IMR-90 (cell line): ENCODE measurements around the gene DLAT. TPM values are rescaled to one million over a fixed set of nuclear protein-coding genes. Genes with fewer than 3 reads are reported as not detected.

ENCODE experiments used
- ATAC-seq: fragments of 200-7000 bp; cut with Tn5 transposase; 2 replicates; pipeline ENCODE4 v1.9.1; 2020; ENCODE audit warnings: low read depth, mild to moderate bottlenecking, moderate library complexity
- BruUV-seq: library from RNA; stranded (reverse); fragments of 400-500 nt; replicated peaks from 2 replicates; lab custom pipeline; 2021; lab: Mats Ljungman, UMichigan
- CTCF ChIA-PET: fragments of 300-600 bp; formaldehyde crosslinking; extraction: SDS; loops from one replicate; lab custom pipeline; 2021; ENCODE audit warnings: antibody characterized with exemption; lab: Yijun Ruan, JAX
- POLR2A ChIA-PET: fragments of 300-600 bp; sonication (Branson Sonifier 250); formaldehyde crosslinking; loops from one replicate; lab custom pipeline; 2022; ENCODE audit warnings: antibody characterized with exemption; ENCODE audit not compliant: unreplicated experiment; lab: Charles Lee
- DNase-seq: peaks from one replicate; pipeline ENCODE4 v3.0.0; 2013
- H2AFZ ChIP-seq: replicated peaks from 2 replicates; pipeline ENCODE3; 2013; ENCODE audit warnings: low read length, mild to moderate bottlenecking; ENCODE audit not compliant: poor library complexity
- H2AK5ac ChIP-seq: 2 replicates; pipeline ENCODE4 v1.6.1; 2013; ENCODE audit warnings: low read depth, low read length, inconsistent platforms
- H2AK9ac ChIP-seq: replicated peaks from 2 replicates; pipeline ENCODE3; 2013; ENCODE audit warnings: mild to moderate bottlenecking, low read depth, low read length, moderate library complexity; ENCODE audit not compliant: poor library complexity
- H2BK120ac ChIP-seq: 2 replicates; pipeline ENCODE4 v1.6.1; 2013; ENCODE audit warnings: low read depth, low read length, inconsistent platforms
- H2BK15ac ChIP-seq: 3 replicates; pipeline ENCODE4 v1.6.1; 2013; ENCODE audit warnings: low read depth, low read length, inconsistent platforms
- H2BK20ac ChIP-seq: 2 replicates; pipeline ENCODE4 v1.6.1; 2013; ENCODE audit warnings: low read depth, mild to moderate bottlenecking, inconsistent platforms, low read length, moderate library complexity
- H2BK5ac ChIP-seq: 2 replicates; pipeline ENCODE4 v1.6.1; 2013; ENCODE audit warnings: mild to moderate bottlenecking, low read depth, low read length, inconsistent platforms; ENCODE audit not compliant: poor library complexity, severe bottlenecking
- H3K14ac ChIP-seq: replicated peaks from 2 replicates; pipeline ENCODE4 v1.6.1; 2013; ENCODE audit warnings: low read depth, low read length, inconsistent platforms
- H3K18ac ChIP-seq: 2 replicates; pipeline ENCODE4 v1.6.1; 2013; ENCODE audit warnings: low read depth, low read length, control low read depth
- H3K23ac ChIP-seq: 2 replicates; pipeline ENCODE4 v1.6.1; 2013; ENCODE audit warnings: low read depth, low read length, inconsistent platforms
- H3K27ac ChIP-seq: 2 replicates; pipeline ENCODE4 v1.5.1; 2013; ENCODE audit warnings: mild to moderate bottlenecking, control low read depth, low read length; ENCODE audit not compliant: insufficient read depth
- H3K27me3 ChIP-seq: 2 replicates; pipeline ENCODE4 v1.6.1; 2013; ENCODE audit warnings: low read length; ENCODE audit not compliant: control insufficient read depth, insufficient read depth
- H3K36me3 ChIP-seq: 2 replicates; pipeline ENCODE4 v1.6.1; 2013; ENCODE audit warnings: low read length, mixed read lengths; ENCODE audit not compliant: control insufficient read depth, insufficient read depth
- H3K4ac ChIP-seq: 2 replicates; pipeline ENCODE4 v1.6.1; 2013; ENCODE audit warnings: low read depth, low read length, inconsistent platforms
- H3K4me1 ChIP-seq: 2 replicates; pipeline ENCODE4 v1.6.1; 2013; ENCODE audit warnings: low read length, mixed read lengths; ENCODE audit not compliant: control insufficient read depth, insufficient read depth
- H3K4me2 ChIP-seq: 2 replicates; pipeline ENCODE4 v1.6.1; 2013; ENCODE audit warnings: low read depth, mild to moderate bottlenecking, control low read depth, low read length, moderate library complexity
- H3K4me3 ChIP-seq: 2 replicates; pipeline ENCODE4 v1.5.1; 2013; ENCODE audit warnings: low read depth, mild to moderate bottlenecking, control low read depth, low read length, moderate library complexity; ENCODE audit not compliant: insufficient read depth
- H3K56ac ChIP-seq: 2 replicates; pipeline ENCODE4 v1.6.1; 2013; ENCODE audit warnings: low read length, inconsistent platforms; ENCODE audit not compliant: insufficient read depth; ENCODE audit errors: extremely low read depth
- H3K79me1 ChIP-seq, 2 experiments: 2 replicates each; pipeline ENCODE4 v1.6.1; 2013; ENCODE audit warnings: low read length in 2 of 2, inconsistent platforms in 1 of 2, low read depth in 1 of 2
- H3K9ac ChIP-seq: 2 replicates; pipeline ENCODE4 v1.6.1; 2013; ENCODE audit warnings: low read depth, low read length, control low read depth
- H3K9me1 ChIP-seq: 2 replicates; pipeline ENCODE4 v1.6.1; 2013; ENCODE audit warnings: low read length, inconsistent platforms; ENCODE audit not compliant: insufficient read depth
- H3K9me3 ChIP-seq: 2 replicates; pipeline ENCODE4 v1.6.1; 2013; ENCODE audit warnings: low read length; ENCODE audit not compliant: control insufficient read depth, insufficient read depth
- H4K20me1 ChIP-seq: 2 replicates; pipeline ENCODE4 v1.6.1; 2013; ENCODE audit warnings: low read length, inconsistent platforms; ENCODE audit not compliant: insufficient read depth
- H4K5ac ChIP-seq: 2 replicates; pipeline ENCODE4 v1.6.1; 2013; ENCODE audit warnings: mild to moderate bottlenecking, low read depth, low read length, control low read depth
- H4K8ac ChIP-seq, 2 experiments: 2 replicates each; pipeline ENCODE4 v1.6.1; 2013; ENCODE audit warnings: low read depth in 2 of 2, low read length in 2 of 2, control low read depth in 1 of 2, inconsistent platforms in 1 of 2
- H4K91ac ChIP-seq: 2 replicates; pipeline ENCODE4 v1.6.1; 2013; ENCODE audit warnings: low read depth, low read length, inconsistent platforms; ENCODE audit not compliant: insufficient read depth
- BHLHE40 ChIP-seq: fragments of 150-350 bp; IDR thresholded peaks from 2 replicates; pipeline ENCODE4 v1.6.1; 2016; ENCODE audit warnings: mild to moderate bottlenecking, low read depth, low read length
- CEBPB ChIP-seq: IDR thresholded peaks from 2 replicates; pipeline ENCODE4 v1.6.1; 2012; ENCODE audit warnings: low read depth, low read length, improper control_type of control experiment
- CHD1 ChIP-seq: IDR thresholded peaks from 2 replicates; pipeline ENCODE4 v1.6.1; 2012; ENCODE audit warnings: low read depth, low read length, improper control_type of control experiment
- FOS ChIP-seq: fragments of 150-350 bp; IDR thresholded peaks from 2 replicates; pipeline ENCODE4 v1.6.1; 2016; ENCODE audit warnings: low read depth, low read length
- MAFK ChIP-seq: IDR thresholded peaks from 2 replicates; pipeline ENCODE4 v1.6.1; 2012; ENCODE audit warnings: low read depth, low read length, improper control_type of control experiment
- MAZ ChIP-seq: IDR thresholded peaks from 2 replicates; pipeline ENCODE4 v1.6.1; 2012; ENCODE audit warnings: low read depth, mild to moderate bottlenecking, low read length, improper control_type of control experiment, moderate library complexity, borderline replicate concordance
- MXI1 ChIP-seq: IDR thresholded peaks from 2 replicates; pipeline ENCODE4 v1.6.1; 2012; ENCODE audit warnings: low read depth, mild to moderate bottlenecking, low read length, moderate library complexity, borderline replicate concordance
- NFE2L2 ChIP-seq: fragments of 150-350 bp; IDR thresholded peaks from 2 replicates; pipeline ENCODE4 v1.6.1; 2016; ENCODE audit warnings: low read depth, mild to moderate bottlenecking, low read length
- POLR2A ChIP-seq: IDR thresholded peaks from 2 replicates; pipeline ENCODE4 v1.6.1; 2012; ENCODE audit warnings: mild to moderate bottlenecking, low read depth, low read length
- RAD21 ChIP-seq: IDR thresholded peaks from 2 replicates; pipeline ENCODE4 v1.6.1; 2012; ENCODE audit warnings: low read length, improper control_type of control experiment
- RCOR1 ChIP-seq: IDR thresholded peaks from 2 replicates; pipeline ENCODE4 v1.6.1; 2012; ENCODE audit warnings: mild to moderate bottlenecking, low read length, improper control_type of control experiment; ENCODE audit not compliant: insufficient replicate concordance
- RFX5 ChIP-seq: IDR thresholded peaks from 2 replicates; pipeline ENCODE4 v1.8.0; 2012; ENCODE audit warnings: low read depth, mild to moderate bottlenecking, low read length, moderate library complexity
- SMC3 ChIP-seq: fragments of 150-350 bp; IDR thresholded peaks from 2 replicates; pipeline ENCODE4 v1.6.1; 2016; ENCODE audit warnings: low read depth, mild to moderate bottlenecking, antibody characterized with exemption, low read length, moderate library complexity
- WGBS, 2 experiments: methylation state at CpG; one replicate each; pipeline versions ENCODE4 v1.1.5 to v1.1.7; 2013; ENCODE audit warnings: missing lambda C conversion rate in 2 of 2; ENCODE audit not compliant: insufficient read length in 1 of 2; ENCODE audit errors: extremely low coverage in 2 of 2; 5-methylcytosine and 5-hydroxymethylcytosine counted together
- dilution Hi-C: fragments of 300-500 bp; cut with HindIII; formaldehyde crosslinking; loops from one replicate; pipeline ENCODE4 v1.14.3; 2018; ENCODE audit warnings: low sequenced_read_pairs; ENCODE audit not compliant: unreplicated experiment
- in situ Hi-C: fragments of 300-500 bp; cut with MboI; formaldehyde crosslinking; loops from 3 replicates; pipeline ENCODE4 v1.14.3; 2019; ENCODE audit warnings: low sequenced_read_pairs, inconsistent platforms, mixed read lengths
- intact Hi-C: fragments of 100-400 bp; cut with micrococcal nuclease; formaldehyde crosslinking; loops from 2 replicates; pipeline ENCODE4 v1.10.0; 2022
- polyA plus RNA-seq, 3 experiments: library from polyadenylated mRNA; depleted of rRNA; stranded (reverse); fragments of >200 nt; gene quantifications; 2 replicates each; pipeline ENCODE4 v1.2.3, GENCODE V29; 2012; ENCODE audit warnings: low replicate concordance in 1 of 3
- total RNA-seq: library from RNA; depleted of rRNA; stranded (reverse); fragments of >200 nt; gene quantifications from 2 replicates; pipeline ENCODE4 v1.2.3, GENCODE V29; 2012
- TF ChIP-seq, protein P1 (sequence below): fragments of 150-350 bp; IDR thresholded peaks from 2 replicates; pipeline ENCODE4 v1.6.1; 2017; ENCODE audit warnings: mild to moderate bottlenecking, antibody characterized with exemption, low read length, low read depth
- TF ChIP-seq, protein P2 (sequence below): fragments of 150-350 bp; IDR thresholded peaks from 2 replicates; pipeline ENCODE4 v1.6.1; 2016; ENCODE audit warnings: low read depth, mild to moderate bottlenecking, low read length, moderate library complexity, borderline replicate concordance
- TF ChIP-seq, protein P3 (sequence below): conservative IDR thresholded peaks from 2 replicates; pipeline ENCODE4 v1.5.1; 2012; ENCODE audit warnings: mild to moderate bottlenecking, low read depth, low read length, improper control_type of control experiment

Gene DLAT
- total and polyA plus RNA-seq, 2 of the 4 experiments (the other 2 are of a cell fraction) = 15.5 to 27.2 TPM

DNA sequence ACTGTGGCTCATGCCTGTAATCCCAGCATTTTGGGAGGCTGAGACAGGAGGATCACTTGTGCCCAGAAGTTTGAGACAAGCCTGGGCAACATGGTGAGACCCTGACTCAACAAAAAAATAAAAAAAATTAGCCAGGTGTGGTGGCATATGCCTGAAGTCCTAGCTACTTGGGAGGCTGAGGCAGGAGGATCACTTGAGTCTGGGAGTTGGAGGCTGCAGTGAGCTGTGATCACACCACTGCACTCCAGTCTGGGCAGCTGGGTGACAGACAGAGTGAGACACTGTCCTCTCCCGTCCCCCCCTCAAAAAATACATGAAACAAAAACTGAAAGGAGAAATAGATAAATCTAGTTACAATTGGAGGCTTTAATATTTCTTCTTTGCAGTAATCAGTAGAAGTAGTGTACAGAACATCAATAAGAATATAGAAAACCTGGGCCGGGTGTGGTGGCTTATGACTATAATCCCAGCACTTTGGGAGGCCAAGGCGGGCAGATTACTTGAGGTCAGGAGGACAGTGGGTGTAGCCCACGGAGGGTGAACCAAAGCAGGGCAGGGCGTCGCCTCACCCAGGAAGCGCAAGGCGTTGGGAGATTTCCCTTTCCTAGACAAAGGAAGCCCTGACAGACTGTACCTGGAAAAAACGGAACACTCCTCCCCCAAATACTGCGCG, 19.6 kb upstream of the DLAT start:
- Histone ChIP-seq H3K4me1 (no peaks in the 10 kb centered on the region), H3K18ac (no peak overlapping the region), H2BK5ac (no peak overlapping the region), H3K27ac (no peak overlapping the region), H2BK120ac (no peak overlapping the region), H2AFZ (no peak overlapping the region), H3K56ac (no peak overlapping the region), H3K79me1 (no peaks in the 10 kb centered on the region), H4K8ac (no peak overlapping the region), H3K23ac (no peak overlapping the region), H3K27me3 (no peaks in the 10 kb centered on the region), H3K9me3 (no peaks in the 10 kb centered on the region), H2AK9ac (no peak overlapping the region), H3K14ac (no peak overlapping the region), H3K4me3 (no peak overlapping the region), H4K91ac (no peak overlapping the region), H3K9ac (no peak overlapping the region), H4K20me1 (no peaks in the 10 kb centered on the region), H2BK15ac (no peak overlapping the region), H2BK20ac (no peak overlapping the region), H3K4ac (no peak overlapping the region), H2AK5ac (no peak overlapping the region), H3K9me1 (no peaks in the 10 kb centered on the region), H3K4me2 (no peak overlapping the region), H3K36me3 (peaks cover 8% of the 10 kb centered on the region; the same call in 1 of the 2 replicates), H4K5ac (no peak overlapping the region)
- dilution Hi-C loops = no loop called here
- ATAC-seq = no peak
- intact Hi-C loops = no loop called here
- TF ChIP-seq MAFK (no peak), MXI1 (no peak), FOS (no peak), SMC3 (no peak), RFX5 (no peak), BHLHE40 (no peak), RCOR1 (no peak), POLR2A (no peak), CEBPB (no peak), MAZ (no peak), NFE2L2 (no peak), RAD21 (no peak), CHD1 (no peak)
- TF ChIP-seq, protein P1, sequence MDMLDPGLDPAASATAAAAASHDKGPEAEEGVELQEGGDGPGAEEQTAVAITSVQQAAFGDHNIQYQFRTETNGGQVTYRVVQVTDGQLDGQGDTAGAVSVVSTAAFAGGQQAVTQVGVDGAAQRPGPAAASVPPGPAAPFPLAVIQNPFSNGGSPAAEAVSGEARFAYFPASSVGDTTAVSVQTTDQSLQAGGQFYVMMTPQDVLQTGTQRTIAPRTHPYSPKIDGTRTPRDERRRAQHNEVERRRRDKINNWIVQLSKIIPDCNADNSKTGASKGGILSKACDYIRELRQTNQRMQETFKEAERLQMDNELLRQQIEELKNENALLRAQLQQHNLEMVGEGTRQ = no peak
- TF ChIP-seq, protein P2, sequence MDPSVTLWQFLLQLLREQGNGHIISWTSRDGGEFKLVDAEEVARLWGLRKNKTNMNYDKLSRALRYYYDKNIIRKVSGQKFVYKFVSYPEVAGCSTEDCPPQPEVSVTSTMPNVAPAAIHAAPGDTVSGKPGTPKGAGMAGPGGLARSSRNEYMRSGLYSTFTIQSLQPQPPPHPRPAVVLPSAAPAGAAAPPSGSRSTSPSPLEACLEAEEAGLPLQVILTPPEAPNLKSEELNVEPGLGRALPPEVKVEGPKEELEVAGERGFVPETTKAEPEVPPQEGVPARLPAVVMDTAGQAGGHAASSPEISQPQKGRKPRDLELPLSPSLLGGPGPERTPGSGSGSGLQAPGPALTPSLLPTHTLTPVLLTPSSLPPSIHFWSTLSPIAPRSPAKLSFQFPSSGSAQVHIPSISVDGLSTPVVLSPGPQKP = no peak
- TF ChIP-seq, protein P3, sequence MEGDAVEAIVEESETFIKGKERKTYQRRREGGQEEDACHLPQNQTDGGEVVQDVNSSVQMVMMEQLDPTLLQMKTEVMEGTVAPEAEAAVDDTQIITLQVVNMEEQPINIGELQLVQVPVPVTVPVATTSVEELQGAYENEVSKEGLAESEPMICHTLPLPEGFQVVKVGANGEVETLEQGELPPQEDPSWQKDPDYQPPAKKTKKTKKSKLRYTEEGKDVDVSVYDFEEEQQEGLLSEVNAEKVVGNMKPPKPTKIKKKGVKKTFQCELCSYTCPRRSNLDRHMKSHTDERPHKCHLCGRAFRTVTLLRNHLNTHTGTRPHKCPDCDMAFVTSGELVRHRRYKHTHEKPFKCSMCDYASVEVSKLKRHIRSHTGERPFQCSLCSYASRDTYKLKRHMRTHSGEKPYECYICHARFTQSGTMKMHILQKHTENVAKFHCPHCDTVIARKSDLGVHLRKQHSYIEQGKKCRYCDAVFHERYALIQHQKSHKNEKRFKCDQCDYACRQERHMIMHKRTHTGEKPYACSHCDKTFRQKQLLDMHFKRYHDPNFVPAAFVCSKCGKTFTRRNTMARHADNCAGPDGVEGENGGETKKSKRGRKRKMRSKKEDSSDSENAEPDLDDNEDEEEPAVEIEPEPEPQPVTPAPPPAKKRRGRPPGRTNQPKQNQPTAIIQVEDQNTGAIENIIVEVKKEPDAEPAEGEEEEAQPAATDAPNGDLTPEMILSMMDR = no peak
- DNase-seq = no peak
- WGBS, 2 experiments = 100% methylated on average over 1 of the region's 11 CpGs; no CpG with 5 or more reads in 1 of the 2 experiments
- ChIA-PET CTCF (no interaction called here), POLR2A (no interaction called here)
- no TSS peak for BruUV-seq
- in situ Hi-C loops = no loop called here
